Dedifferentiated amniotic fluid mesenchymal stem cell (primary cell): ENCODE data around the gene RFWD3.
"Not testable (repeated sequence)": the region's sequence is repeated elsewhere in the genome, so short reads cannot be mapped to it uniquely, and the experiment has no call there.

Experiments used
- DNase-seq: peaks from one replicate; pipeline ENCODE4 v3.0.0-alpha.2; 2016; ENCODE audit errors: extremely low spot score

RFWD3 gene

DNA sequence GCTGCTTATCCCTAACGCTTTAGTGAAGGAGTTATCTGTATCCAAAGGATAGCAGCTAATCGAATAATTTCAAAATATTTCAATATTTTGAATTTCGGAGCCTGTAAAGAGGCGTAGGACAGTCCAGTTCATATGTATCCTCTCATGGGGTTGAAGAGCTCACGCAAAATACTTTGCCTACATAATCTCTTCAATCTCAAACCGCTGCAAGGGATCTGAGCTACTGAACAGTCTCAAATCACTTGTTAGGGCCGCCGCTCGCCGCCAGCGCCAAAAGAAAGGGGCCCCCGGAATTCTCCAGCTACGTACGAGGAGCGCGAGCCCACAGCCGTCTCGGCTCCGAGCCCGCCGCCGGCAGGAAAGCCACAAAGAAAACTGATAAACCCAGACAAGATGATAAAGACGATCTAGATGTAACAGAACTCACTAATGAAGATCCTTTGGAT is 601 bp upstream of the RFWD3 start:
- no peak for DNase-seq

DNA sequence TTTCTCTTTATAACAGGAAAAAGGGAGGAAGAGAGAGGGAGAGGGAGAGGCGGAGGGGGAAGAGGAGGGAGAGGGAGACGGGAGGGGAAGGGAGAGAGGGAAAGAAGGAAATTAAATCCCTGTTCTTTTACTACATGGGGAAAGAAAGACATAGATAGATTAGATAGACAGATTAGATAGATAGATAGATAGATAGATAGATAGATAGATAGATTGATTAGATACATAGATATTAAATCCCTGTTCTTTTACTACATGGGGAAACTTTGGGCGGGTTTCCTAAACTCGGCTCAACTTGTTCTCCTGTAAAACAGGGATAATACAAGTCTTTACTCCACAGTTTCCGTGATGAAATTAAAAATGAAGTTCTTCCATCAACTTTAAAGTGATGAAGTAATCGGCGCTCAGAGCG is 661 bp downstream of the RFWD3 start:
- no peak for DNase-seq

DNA sequence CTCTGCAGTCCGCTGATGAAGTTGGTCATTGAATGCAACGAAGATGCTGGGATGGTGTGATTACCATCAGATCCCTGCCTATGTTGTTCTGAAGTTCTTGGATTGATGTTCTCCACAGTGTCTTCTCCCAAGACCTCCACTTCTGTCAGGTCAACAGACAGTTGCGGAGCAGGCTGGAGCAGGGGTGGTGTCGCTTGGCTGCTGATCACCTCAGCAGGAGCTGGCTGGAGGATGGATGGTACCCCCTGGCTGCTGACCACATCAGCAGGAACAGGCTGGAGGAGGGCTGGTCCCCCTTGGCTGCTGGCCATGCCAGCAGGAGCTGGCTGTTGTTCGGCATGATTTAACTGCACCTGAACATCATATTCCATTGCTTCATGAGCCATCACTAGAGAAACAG is 5.6 kb downstream of the RFWD3 start:
- no peak for DNase-seq

DNA sequence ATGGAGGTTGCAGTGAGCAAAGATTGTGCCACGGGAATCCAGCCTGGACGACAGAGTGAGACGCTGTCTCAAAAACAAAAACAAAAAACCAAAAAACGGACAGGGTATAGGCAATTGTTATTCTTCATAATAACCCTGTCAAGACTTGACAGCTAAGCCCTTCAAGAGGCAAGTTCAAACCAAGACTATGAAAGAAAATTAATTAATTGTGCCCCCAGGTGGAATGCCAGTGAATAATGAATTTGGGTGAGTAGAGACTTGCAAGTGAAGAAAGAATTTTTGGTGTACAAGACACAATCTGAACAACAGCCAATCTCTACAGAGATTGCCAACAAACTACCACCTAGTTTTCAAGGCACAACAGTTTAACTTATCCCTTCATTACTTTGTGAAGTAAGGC is 6.3 kb downstream of the RFWD3 start:
- DNase-seq: no peak

DNA sequence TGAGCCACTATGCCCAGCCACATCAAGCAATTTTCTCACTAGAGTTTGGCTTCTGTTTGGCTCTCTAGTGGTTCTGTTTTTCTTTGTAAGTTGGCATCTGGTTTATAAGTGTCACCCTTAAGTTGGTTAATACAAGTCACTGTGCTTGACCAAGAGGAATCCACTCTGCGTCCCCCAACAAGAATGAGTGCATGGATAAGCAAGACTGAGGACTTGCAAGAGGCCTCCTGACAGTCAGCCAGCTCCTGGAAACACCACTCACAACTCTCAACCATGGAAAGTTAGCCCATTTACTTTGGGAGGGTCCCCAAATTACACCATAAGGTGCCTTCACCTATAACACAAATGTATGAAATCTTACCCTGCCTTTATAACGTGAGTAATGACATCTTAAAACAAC is 7.6 kb downstream of the RFWD3 start:
- no peak for DNase-seq

DNA sequence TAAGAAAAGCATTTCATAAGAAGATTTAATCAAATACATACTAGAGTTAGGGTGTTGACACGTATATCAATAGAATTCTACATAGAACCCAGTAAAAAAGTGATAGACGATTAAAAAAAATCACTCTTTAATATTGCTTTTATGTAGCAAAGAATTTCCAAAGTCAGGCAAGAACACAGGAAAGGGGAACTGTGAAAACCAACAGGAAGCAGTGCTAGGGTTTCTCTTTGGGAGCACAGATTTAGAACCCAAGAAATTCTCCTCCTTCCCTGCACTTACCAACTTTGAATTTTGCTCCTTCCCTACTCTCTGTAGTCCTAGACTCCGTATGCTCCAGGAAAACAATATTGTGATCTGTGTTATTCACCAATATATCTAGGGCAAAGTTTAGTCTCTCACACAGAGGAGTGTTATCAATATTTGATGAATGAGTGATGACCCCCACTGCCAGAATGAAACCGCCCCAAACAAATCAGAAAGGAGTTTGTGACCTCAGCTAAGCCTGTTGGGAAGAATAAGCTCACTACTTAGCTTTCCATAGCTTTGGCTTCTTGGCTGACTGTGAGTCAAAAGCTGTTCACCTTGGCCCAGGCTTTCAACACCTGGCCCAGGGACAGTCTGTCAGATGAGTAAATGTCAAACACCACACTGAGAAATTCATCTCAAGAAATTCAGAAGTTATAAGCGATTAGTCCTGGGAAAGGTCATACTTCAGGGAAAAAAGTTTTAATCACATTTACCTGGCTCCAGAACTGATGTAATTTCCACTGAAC is 8.6 kb downstream of the RFWD3 start:
- no peak for DNase-seq

DNA sequence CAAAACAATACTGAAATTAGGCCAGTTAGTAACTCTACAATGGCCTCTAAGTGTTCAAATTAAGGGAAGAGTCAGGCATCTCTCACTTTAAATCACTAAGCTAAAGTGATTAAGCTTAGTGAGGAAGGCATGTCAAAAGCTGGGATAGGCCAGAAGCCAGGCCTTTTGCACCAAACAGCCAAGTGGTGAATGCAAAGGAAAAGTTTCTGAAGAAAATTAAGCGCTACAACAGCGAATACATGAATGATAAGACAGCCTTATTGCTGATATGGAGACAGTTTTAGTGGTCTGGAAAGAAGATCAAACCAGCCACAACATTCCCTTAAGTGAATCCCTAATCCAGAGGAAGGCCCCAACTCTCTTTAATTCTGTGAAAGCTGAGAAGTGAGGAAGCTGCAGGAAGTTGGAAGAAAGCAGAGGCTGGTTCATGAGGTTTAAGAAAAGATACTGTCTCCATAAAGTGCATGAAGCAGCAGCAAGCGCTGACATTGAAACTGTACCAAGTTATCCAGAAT is 12.1 kb downstream of the RFWD3 start:
- DNase-seq: no peak

DNA sequence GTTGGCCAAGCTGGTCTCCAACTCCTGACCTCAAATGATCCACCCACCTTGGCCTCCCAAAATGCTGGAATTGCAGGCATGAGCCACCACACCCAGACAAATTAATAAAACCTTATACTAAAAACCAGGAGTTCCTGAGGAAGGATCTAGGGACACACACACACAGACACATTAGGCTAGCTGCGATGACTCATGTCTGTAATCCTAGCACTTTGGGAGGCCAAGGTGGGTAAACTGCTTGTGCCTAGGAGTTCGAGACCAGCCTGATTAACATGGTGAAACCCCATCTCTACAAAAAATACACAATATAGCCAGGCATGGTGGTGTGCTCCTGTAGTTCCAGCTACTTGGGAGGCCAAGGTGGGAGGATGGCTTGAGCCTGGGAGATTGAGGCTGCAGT is 13.8 kb downstream of the RFWD3 start:
- DNase-seq: not testable (repeated sequence)

DNA sequence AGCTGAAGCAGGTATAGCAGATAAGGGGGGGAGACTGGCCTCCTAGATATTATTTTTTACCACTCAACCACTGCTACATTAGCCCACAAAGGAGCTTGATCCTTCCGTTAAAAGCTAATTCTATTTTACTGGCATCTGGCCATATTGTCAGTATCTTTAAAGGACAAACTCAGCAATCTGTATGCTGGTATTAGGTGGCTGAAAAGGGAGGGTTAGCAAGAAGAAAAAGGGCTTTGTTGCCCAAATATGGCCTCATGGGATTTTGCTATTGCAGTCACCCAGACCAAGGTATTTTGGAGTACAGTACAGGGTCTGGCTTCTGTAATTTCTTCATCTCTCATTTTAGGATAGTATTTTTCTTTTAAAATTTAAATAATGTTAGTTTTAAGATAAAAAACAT is 14.4 kb downstream of the RFWD3 start:
- DNase-seq: no peak

DNA sequence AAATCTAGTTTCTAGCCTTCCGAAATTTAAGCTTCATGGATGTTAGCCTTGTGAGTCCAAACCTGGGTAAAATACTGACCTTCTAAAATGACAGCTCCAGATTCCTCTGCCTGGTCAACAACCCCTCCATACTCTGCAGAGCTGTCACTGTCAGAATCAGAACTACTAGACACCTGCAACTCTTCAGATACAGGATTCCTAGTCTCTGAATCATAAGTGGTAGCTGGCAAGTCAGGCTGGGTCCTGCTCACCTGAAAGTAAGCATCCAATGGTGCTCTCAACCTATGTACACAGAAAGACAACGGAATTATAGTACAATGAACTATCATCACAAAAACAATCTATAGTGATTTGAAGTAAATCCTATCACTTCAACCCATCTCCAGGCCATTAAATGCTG is 14.8 kb downstream of the RFWD3 start:
- no peak for DNase-seq

DNA sequence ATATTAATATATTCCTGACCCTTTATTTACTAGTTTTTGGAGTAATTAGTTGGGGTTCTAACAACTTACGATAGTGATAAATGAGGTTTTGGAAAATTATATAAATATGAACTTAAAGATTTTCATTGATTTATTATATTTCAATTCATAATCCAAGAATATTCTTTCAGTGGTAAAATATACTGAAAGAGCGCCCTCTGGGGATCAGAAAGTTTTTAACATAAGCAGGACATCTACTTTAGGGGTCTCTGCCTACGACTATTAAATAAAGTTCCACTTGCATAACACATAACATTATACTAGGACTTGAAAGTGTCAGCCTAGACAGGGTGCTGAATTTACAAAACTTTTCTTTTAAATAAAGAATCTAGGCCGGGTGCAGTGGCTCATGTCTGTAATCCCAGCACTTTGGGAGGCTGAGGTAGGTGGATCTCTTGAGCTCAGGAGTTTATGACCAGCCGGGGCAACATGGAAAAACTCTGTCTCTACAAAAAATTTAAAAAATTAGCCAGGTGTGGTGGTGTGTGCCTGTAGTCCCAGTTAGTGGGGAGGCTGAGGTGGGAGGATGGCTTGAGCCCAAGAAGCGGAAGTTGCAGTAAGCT is 15.6 kb downstream of the RFWD3 start:
- no peak for DNase-seq

DNA sequence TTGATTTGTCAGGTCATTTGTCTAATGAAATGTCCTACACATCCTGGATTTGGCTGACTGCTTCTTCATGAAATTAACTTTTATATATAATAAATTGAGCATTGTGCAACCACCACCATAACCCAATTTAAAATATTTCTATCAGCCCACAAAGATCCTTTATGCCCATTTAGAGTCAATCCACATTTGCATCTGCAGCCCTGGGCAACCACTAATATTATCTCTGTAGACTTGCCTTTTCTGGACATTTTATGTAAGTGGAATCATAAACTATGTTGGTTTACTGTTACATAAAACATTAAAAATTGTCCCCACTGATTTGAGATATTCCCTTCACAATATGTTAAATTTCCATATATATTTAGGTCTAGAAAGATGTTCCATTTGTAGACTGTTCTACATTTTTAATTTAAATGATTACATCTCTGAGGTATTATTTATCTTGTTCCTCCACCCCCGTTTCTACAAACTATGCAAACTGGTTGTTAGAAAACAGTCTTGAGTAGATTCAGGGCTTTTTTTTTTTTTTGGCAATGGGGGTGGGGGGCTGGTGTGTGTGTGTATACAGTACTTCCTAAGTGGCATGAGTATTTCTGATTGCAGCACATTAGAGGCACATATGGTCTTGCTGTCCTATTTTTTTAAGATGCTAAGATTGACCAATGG is 16.7 kb downstream of the RFWD3 start:
- no peak for DNase-seq

DNA sequence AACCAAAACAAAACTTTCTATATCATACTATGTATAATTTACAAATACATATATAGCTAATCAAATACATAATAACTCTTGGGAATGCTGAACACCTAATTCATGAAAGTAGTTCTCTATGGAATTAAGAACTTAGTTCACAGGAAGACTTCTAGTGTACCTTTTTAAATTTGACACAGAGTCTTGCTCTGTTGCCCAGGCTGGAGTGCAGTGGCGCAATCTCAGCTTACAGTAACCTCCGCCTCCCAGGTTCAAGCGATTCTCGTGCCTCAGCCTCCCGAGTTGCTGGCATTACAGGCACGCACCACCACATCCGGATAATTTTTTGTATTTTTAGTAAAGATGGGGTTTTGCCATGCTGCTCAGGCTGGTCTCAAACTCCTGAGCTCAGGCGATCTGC is 24.7 kb downstream of the RFWD3 start:
- no peak for DNase-seq

DNA sequence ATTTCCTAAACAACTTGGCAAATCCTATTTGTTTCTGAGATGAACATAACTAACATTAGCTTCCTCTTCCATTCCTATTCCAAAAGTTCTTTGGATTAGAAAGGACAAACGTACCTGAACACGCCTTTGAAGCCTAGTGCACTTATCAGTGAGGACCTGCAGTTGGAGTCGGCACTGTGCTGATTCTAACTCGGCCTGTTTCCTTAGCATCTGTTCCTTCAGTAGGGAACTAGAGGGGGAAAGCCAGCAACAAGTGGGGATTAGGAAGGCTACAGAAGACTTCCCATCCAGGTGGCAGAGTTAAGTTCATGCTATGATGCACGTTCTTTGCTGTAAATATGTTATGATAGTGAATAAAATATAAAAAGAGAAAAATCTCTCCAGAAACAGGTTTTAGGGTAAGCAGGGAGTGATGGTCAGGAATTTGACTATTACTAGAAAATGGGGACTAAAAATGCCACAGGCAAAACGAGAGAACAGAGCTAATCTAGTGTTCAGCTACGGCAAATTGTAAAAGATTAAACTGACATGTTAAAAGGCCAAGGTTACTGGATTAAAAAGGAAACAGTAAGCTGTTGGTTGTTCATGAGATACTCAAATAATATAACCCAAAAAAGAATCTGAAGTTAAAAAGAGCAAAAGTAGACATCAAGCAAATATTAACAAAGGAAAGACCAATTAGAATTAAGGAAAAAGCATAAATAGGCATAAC is 28.8 kb downstream of the RFWD3 start:
- no peak for DNase-seq

DNA sequence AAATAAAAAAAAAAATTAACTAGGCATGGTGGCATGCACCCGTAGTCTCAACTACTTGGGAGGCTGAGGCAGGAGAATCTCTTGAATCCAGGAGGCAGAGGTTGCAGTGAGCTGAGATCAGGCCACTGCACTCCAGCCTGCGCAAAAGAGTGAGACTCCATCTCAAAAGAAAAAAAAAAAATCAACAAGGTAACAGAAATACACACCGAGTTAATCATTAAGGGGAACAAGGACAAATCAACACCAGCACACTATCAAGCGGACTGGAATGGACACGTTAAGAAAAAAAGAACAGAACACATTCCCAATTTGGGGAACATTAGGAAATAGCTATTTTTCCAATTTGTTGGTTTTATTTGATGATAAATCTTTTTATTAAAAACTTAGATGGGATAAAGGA is 31.4 kb downstream of the RFWD3 start:
- no peak for DNase-seq

DNA sequence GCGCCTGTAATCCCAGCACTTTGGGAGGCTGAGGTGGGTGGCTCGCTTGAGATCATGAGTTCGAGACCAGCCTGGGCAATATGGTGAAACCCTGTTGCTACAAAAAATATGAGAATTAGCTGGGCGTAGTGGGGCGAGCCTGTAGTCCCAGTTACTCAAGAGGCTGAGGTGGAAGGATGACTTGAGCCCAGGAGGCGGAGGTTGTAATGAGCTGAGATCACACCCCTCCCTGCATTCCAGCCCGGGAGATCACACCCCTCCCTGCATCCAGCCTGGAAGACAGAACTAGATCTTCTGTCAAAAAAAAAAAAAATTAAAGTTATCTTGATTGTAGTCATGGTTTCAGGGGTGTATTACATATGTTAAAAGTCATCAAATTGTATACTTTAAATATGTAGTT is 33.0 kb downstream of the RFWD3 start:
- no peak for DNase-seq

DNA sequence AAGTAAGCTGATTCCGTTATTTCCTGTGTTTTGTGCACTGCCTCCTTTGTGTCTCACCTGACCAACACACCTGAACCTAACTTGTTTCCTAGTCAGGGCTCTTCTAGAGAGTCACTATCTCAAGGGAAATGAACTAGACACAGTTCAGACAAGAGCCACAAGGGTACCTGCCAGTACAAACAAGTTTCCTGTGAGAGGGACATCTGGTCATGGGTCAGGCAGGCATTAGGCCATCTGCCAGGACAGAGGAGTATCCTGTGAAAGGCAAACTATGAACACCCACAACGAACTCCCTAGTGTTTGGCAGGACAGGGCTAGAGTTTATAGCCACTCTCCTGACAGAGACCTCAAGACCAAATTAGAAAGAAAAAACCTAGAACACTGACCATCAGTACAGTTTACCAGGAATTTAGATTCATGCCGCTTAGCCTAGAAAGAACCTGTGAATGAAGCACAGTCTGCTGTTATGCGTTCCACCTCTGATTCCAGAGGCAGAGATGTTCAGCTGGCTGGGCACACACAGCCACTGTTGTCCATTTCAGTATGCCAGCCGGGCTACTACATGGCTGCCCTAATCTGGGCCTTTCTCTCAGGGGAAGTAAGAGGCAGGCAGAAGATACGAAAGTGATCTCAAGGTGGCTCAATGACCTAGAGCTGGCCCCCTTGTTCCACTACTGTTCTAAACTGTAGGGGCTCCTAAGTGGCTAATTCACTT is 39.0 kb downstream of the RFWD3 start:
- no peak for DNase-seq

DNA sequence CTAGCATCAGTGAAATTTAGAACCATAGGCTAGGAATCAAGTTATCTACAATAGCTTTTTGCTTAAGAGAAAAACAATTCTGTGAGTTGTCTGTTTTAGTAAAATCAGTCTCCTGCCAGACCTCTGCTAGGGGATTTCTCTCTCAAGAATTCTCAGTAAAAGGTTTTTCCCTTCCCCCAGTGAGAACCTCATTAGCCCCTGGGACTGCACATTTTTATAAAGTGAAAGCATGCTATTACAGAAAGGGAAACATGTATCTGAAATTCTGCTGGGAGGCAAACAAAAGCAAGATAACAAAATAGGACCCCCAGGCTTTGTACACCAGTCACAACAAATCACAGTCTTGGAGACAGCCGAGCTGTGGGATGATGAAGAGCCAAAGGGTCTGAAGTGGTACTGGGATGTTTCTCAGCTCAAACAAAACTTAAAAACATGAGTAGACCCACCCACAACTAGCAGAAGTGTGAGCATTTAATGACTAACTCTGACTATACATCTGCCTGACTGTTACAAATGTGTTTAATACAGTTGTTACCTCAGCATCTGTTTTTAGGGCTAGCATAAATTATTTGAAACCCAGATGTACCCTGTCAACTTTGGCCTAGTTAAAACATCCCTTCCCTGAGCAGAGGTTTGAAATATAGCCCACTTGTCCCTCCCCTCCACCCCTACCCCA is 39.8 kb downstream of the RFWD3 start:
- no peak for DNase-seq

DNA sequence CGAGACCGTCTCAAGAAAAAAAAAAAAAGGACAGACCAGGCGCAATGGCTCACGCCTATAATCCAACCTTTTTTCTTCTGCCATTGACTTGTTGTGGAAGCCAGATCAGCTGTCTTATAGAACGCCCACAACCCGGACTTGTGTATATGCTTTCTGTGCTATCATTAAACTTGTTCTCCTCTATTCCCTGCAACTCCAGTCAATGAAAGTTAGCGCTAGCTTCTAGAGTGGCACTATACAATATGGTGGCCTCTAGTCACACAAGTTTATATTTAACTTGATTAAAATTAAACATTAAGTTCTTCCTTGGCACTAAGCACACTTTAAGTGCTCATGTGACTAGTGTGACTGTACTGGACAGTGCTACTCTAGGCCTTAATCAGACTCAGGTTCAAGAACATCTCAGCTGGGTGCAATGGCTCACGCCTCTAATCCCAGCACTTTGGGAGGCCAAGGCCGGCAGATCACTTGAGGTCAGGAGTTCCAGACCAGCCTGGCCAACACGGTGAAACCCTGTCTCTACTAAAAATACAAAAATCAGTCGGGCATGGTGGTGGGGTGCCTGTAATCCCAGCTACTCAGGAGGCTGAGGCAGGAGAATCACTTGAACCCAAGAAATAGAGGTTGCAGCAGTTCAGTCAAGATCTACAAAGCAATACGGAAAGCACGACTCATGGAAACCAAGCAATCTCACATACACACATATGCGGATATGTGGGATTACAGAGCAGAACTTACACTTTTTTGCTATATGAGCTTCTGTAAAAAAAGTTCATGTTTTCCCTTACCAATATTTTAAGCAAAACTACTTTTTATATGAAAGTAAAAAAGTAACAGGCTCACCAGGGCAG is 41.0 kb downstream of the RFWD3 start:
- no peak for DNase-seq

DNA sequence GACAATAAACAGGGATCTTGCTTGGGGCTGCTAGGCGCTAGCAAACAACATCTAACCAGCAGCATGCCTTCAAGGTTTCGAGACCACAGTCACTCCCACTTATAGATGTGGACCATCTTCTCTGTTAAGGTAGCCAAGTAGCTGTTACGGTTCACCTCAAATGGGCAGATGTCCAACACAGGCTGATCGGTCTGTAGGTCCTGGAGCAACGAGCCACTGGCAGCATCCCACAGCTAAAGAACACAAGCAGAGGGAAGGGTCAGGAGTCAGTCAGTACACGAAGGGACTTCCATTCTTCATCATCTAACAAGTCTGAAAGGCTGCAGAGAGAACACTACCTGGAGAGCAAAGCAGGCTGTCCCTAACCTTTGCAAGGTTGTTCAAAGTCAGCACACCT is 42.8 kb downstream of the RFWD3 start:
- no peak for DNase-seq
